K562 (cell line): Measurements from ENCODE around the gene CALR3. TPM values are rescaled to one million over a fixed set of nuclear protein-coding genes. Genes with fewer than 3 reads are reported as not detected.

ENCODE experiments used
- ATAC-seq: fragments of 200-7000 bp; cut with Tn5 transposase; 3 replicates; pipeline ENCODE4 v1.9.1; 2020; ENCODE audit warnings: moderate library complexity
- BruUV-seq: library from RNA; stranded (reverse); fragments of 400-500 nt; replicated peaks from 2 replicates; lab custom pipeline; 2021; lab: Mats Ljungman, UMichigan
- CTCF ChIA-PET: fragments of 300-600 bp; formaldehyde crosslinking; extraction: SDS; loops from one replicate; lab custom pipeline; 2021; ENCODE audit warnings: low intra/inter-chr PET ratio; lab: Yijun Ruan, JAX
- POLR2A ChIA-PET: fragments of 300-600, 350-650 bp; sonication (Branson Sonifier 250); formaldehyde crosslinking; extraction: SDS; loops from one replicate; lab custom pipeline; 2021; ENCODE audit warnings: antibody characterized with exemption, inconsistent platforms; lab: Yijun Ruan, JAX
- DNase-seq, 4 experiments: peaks; one replicate each; pipeline versions ENCODE4 v3.0.0 to v3.0.0-alpha.2; 2011 to 2018; ENCODE audit warnings: low spot score in 3 of 4, mixed read lengths in 3 of 4; ENCODE audit errors: extremely low read depth in 1 of 4
- FAIRE-seq: peaks from 2 replicates; lab custom pipeline; 2011; peaks lifted over from hg19 to GRCh38; lab: Jason Lieb, UNC
- H2AFZ ChIP-seq: 2 replicates; pipeline ENCODE4 v1.6.0; 2011; ENCODE audit warnings: low read depth, low read length, control low read depth, inconsistent platforms
- H3K27ac ChIP-seq: fragments of 200-600 bp; 3 replicates; pipeline ENCODE4 v1.8.0; 2011; ENCODE audit warnings: low read depth, mild to moderate bottlenecking, control low read depth, inconsistent platforms, low read length, moderate library complexity, mixed read lengths; ENCODE audit errors: extremely low read depth
- H3K27me3 ChIP-seq, 2 experiments: fragments of 300-600 bp in 1 of 2; 2 replicates in 1 of 2; 3 replicates in 1 of 2; pipeline versions ENCODE4 v1.6.0 to v1.8.0; 2011; ENCODE audit warnings: inconsistent platforms in 2 of 2, low read length in 2 of 2, mild to moderate bottlenecking in 1 of 2, mixed read lengths in 1 of 2, moderate library complexity in 1 of 2; ENCODE audit not compliant: control insufficient read depth in 2 of 2, insufficient read depth in 2 of 2
- H3K36me3 ChIP-seq: fragments of 300-600 bp; 3 replicates; pipeline ENCODE4 v1.8.0; 2011; ENCODE audit warnings: mild to moderate bottlenecking, low read length, inconsistent platforms; ENCODE audit not compliant: control insufficient read depth, insufficient read depth
- H3K4me1 ChIP-seq, 2 experiments: fragments of 200-600 bp in 1 of 2; replicated peaks in 1 of 2; 2 replicates in 1 of 2; 3 replicates in 1 of 2; pipeline versions ENCODE4 v1.5.1 to v1.8.0; 2011; ENCODE audit warnings: inconsistent platforms in 2 of 2, low read length in 2 of 2, mild to moderate bottlenecking in 1 of 2, mixed read lengths in 1 of 2, moderate library complexity in 1 of 2; ENCODE audit not compliant: control insufficient read depth in 2 of 2, insufficient read depth in 2 of 2
- H3K4me2 ChIP-seq: 2 replicates; pipeline ENCODE4 v1.6.1; 2011; ENCODE audit warnings: low read length, control low read depth, inconsistent platforms, mixed read lengths; ENCODE audit not compliant: insufficient read depth
- H3K4me3 ChIP-seq: fragments of 200-600 bp; sonication (generic), shearing (Covaris generic); 2 replicates; pipeline ENCODE4 v1.5.1; 2016; ENCODE audit warnings: control low read depth, inconsistent platforms
- H3K79me2 ChIP-seq: fragments of 200-600 bp; 3 replicates; pipeline ENCODE4 v1.8.0; 2011; ENCODE audit warnings: low read length, inconsistent platforms; ENCODE audit not compliant: control insufficient read depth, insufficient read depth
- H3K9ac ChIP-seq, 2 experiments: 2 replicates each; pipeline versions ENCODE4 v1.6.0 to v1.6.1; 2011; ENCODE audit warnings: low read depth in 2 of 2, low read length in 2 of 2, control low read depth in 1 of 2, inconsistent platforms in 1 of 2, mild to moderate bottlenecking in 1 of 2, mixed read lengths in 1 of 2; ENCODE audit not compliant: insufficient read depth in 1 of 2
- H3K9me1 ChIP-seq: one replicate; pipeline ENCODE4 v1.6.0; 2011; ENCODE audit warnings: inconsistent platforms, mild to moderate bottlenecking, low read length, moderate library complexity; ENCODE audit not compliant: control insufficient read depth, insufficient read depth
- H3K9me3 ChIP-seq: replicated peaks from 2 replicates; pipeline ENCODE4 v1.5.1; 2011; ENCODE audit warnings: low read depth, low read length, inconsistent platforms; ENCODE audit not compliant: control insufficient read depth, insufficient read depth
- H4K20me1 ChIP-seq: replicated peaks from 2 replicates; pipeline ENCODE4 v1.6.1; 2011; ENCODE audit warnings: low read length, inconsistent platforms, mixed read lengths; ENCODE audit not compliant: control insufficient read depth, insufficient read depth
- CHCHD3 ChIP-seq: fragments of 250-450 bp; sonication (Bioruptor Pico); IDR thresholded peaks from 2 replicates; pipeline ENCODE4 v2.1.2; 2022; ENCODE audit warnings: mild to moderate bottlenecking
- POLR2G ChIP-seq: fragments of 200-400 bp; formaldehyde crosslinking; IDR thresholded peaks from 2 replicates; pipeline ENCODE4 v1.6.1; 2017; ENCODE audit warnings: low read depth, mild to moderate bottlenecking, antibody characterized with exemption, low read length, moderate library complexity
- RBFOX2 ChIP-seq: fragments of 200-400 bp; formaldehyde crosslinking; IDR thresholded peaks from 2 replicates; pipeline ENCODE4 v1.6.1; 2017; ENCODE audit warnings: low read depth, mild to moderate bottlenecking, low read length, moderate library complexity
- RBM22 ChIP-seq: fragments of 200-400 bp; formaldehyde crosslinking; IDR thresholded peaks from 2 replicates; pipeline ENCODE4 v1.6.1; 2018; ENCODE audit warnings: low read length, low read depth; ENCODE audit not compliant: poor library complexity, severe bottlenecking
- ZNF764 ChIP-seq: fragments of 250-450 bp; sonication (Bioruptor Pico); IDR thresholded peaks from 2 replicates; pipeline ENCODE4 v1.4.0; 2020; ENCODE audit warnings: low read depth, mild to moderate bottlenecking, moderate library complexity
- WGBS: fragments of 100-300 bp; shearing (Covaris generic); methylation state at CpG from one replicate; pipeline ENCODE4 v1.1.6; 2016; ENCODE audit warnings: low coverage, mixed read lengths; ENCODE audit not compliant: insufficient coverage; ENCODE audit errors: missing lambda C conversion rate; 5-methylcytosine and 5-hydroxymethylcytosine counted together
- in situ Hi-C: fragments of 300-500 bp; cut with MboI; formaldehyde crosslinking; loops from 4 replicates; pipeline ENCODE4 v1.15.0; 2018; ENCODE audit warnings: inconsistent platforms, mixed read lengths
- intact Hi-C: fragments of 100-400 bp; cut with micrococcal nuclease; formaldehyde crosslinking; loops from 2 replicates; pipeline ENCODE4 v1.14.2; 2022
- polyA plus RNA-seq, 8 experiments: library from polyadenylated mRNA; depleted of rRNA in 4 of 8; stranded (reverse) in 5 of 8; unstranded in 3 of 8; fragments of >200 nt; fragmentation: Nextera tagmentation in 2 of 8; fragmentation: Illumina TruSeq in 1 of 8; extraction: Ambion mirVana in 2 of 8; extraction: Trizol in 1 of 8; gene quantifications; 2 replicates each; pipeline versions ENCODE4 v1.2.1 to v1.2.3, GENCODE V29; 2011 to 2014; ENCODE audit warnings: inconsistent platforms in 1 of 8, missing spikeins in 1 of 8
- total RNA-seq, 7 experiments: library from RNA; depleted of rRNA in 6 of 7; stranded (reverse); fragments of >200 nt in 6 of 7; fragmentation: Illumina TruSeq in 2 of 7; extraction: Trizol in 2 of 7; gene quantifications; 2 replicates each; pipeline versions ENCODE4 v1.2.1 to v1.2.3, GENCODE V29; 2011 to 2021; ENCODE audit warnings: low replicate concordance in 1 of 7
- TF ChIP-seq, protein P1 (sequence below): fragments of 250-450 bp; sonication (Bioruptor Pico); IDR thresholded peaks from 2 replicates; pipeline ENCODE4 v1.8.0; 2021; ENCODE audit warnings: mild to moderate bottlenecking, moderate library complexity

The CALR3 gene
- total and polyA plus RNA-seq, 9 of the 15 experiments (the other 6 are each of a cell fraction or from before 2014, with no cell fraction given): 0.15 to 0.41 (median 0.22) TPM; not detected in 4

DNA sequence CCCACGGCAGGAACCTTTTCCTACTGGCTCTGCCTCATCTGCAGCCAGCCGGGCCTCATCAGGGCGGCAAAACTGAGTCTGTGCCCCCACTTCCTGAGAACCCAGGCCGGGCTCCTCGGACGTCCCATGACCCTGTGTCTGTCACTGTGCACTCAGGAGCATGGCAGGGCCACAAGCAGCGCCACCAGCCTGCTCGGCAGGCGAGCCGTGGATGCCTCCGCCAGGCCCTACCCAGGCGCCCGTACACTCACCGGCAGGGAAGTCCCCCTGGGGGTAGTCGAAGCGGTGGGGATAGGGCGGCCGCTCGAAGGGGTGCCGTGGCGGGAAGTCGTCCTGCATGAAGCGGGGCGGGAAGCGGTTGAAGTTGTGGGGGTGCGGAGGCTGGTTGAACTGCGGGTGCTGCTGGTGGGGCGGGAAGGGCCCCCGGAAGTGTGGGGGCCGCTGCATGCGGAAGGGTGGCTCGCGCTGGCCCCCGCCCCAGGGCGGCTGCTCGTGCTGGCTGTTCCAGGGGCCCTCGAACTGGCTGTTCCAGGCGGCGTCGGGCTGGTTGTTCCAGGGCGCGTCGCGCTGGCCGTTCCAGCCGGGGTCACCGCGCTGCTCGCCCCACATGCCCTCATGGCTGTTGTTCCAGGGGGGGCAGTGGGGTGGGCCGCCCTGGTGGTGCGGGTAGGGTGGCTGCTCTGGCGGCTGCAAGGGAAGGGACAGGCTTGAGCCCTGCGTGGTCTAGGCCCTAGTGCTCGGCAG is 29.2 kb upstream of the CALR3 start:
- H3K4me1 ChIP-seq: peaks cover 0 to 12% of the 10 kb centered on the region in 2 experiments; a peak in 2 of 5 replicates
- H3K4me2 ChIP-seq: no peak overlapping the region
- no TSS peak for BruUV-seq
- no peak overlapping the region for H2AFZ ChIP-seq
- POLR2A ChIA-PET: no interaction called here
- in situ Hi-C loops (no loop called here), intact Hi-C loops (no loop called here)
- no peak for ATAC-seq
- no peak overlapping the region for H3K4me3 ChIP-seq
- H3K9me1 ChIP-seq: no peaks in the 10 kb centered on the region
- no peaks in the 10 kb centered on the region for H3K9me3 ChIP-seq
- peak; percentile 43; the same call in 1 of the 2 replicates for TF ChIP-seq RBFOX2
- no peak for TF ChIP-seq ZNF764 (CRISPR knock-in tag)
- TF ChIP-seq CHCHD3: no peak
- peak; percentile 2 for TF ChIP-seq RBM22
- peak; percentile 63 for TF ChIP-seq POLR2G
- TF ChIP-seq, protein P1, sequence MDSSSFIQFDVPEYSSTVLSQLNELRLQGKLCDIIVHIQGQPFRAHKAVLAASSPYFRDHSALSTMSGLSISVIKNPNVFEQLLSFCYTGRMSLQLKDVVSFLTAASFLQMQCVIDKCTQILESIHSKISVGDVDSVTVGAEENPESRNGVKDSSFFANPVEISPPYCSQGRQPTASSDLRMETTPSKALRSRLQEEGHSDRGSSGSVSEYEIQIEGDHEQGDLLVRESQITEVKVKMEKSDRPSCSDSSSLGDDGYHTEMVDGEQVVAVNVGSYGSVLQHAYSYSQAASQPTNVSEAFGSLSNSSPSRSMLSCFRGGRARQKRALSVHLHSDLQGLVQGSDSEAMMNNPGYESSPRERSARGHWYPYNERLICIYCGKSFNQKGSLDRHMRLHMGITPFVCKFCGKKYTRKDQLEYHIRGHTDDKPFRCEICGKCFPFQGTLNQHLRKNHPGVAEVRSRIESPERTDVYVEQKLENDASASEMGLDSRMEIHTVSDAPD (CRISPR knock-in tag): no peak
- TF ChIP-seq, all 486 proteins: peak for 3
- Histone ChIP-seq H3K9ac (no peak overlapping the region), H4K20me1 (peaks cover 3% of the 10 kb centered on the region; the same call in 1 of the 2 replicates), H3K27me3 (no peaks in the 10 kb centered on the region), H3K27ac (no peak overlapping the region), H3K36me3 (peaks cover 93% of the 10 kb centered on the region; the same call in 2 of the 3 replicates), H3K79me2 (no peaks in the 10 kb centered on the region)
- peak in 2 of 4 experiments; percentile 13 to 16 for DNase-seq
- WGBS: 98% methylated on average over 17 of the region's 54 CpGs
- CTCF ChIA-PET: no interaction called here
- FAIRE-seq: no peak
